Measurements from ENCODE around the gene SPAAR. TPM values are rescaled to one million over a fixed set of nuclear protein-coding genes. Genes with fewer than 3 reads are reported as not detected.
"Not testable (repeated sequence)": the region's sequence is repeated elsewhere in the genome, so short reads cannot be mapped to it uniquely, and the experiment has no call there.

Gene SPAAR
- polyA plus RNA-seq, 1 donor (not counting 4 experiments of a cell fraction or from before 2014, with no cell fraction given): not detected

GRCh38 chr9:35896570-35896969 lies 12.7 kb upstream of the SPAAR start:
- Histone ChIP-seq H2AFZ (ENCODE audit: control insufficient read depth, low read length) (no peak overlapping the region), H3K9ac (ENCODE audit: control insufficient read depth, extremely low read depth, insufficient read depth, low read length) (no peak overlapping the region), H4K20me1 (ENCODE audit: control insufficient read depth, extremely low read depth, insufficient read depth, low read length) (no peaks in the 10 kb centered on the region), H3K4me3 (ENCODE audit: control insufficient read depth in 2 of 3, extremely low read depth in 1 of 3, insufficient read depth in 2 of 3, low read depth in 1 of 3, low read length in 3 of 3) (no peak overlapping the region), H3K36me3 (ENCODE audit: control insufficient read depth in 2 of 2, extremely low read depth in 1 of 2, insufficient read depth in 2 of 2, low read length in 2 of 2) (no peaks in the 10 kb centered on the region), H3K4me2 (ENCODE audit: control insufficient read depth, extremely low read depth, insufficient read depth, low read depth, low read length) (no peak overlapping the region), H3K27ac (ENCODE audit: control insufficient read depth, insufficient read depth, low read length) (no peak overlapping the region), H3K9me3 (ENCODE audit: control insufficient read depth, low read depth, low read length) (no peaks in the 10 kb centered on the region), H3K79me2 (ENCODE audit: control insufficient read depth, insufficient read depth, low read length) (no peaks in the 10 kb centered on the region), H3K9me1 (ENCODE audit: control insufficient read depth, extremely low read depth, insufficient read depth, low read length) (no peaks in the 10 kb centered on the region), H3K27me3 (ENCODE audit: control insufficient read depth, extremely low read depth, insufficient read depth, low read length) (no peaks in the 10 kb centered on the region), H3K4me1 (ENCODE audit: control insufficient read depth, extremely low read depth, insufficient read depth, low read length) (no peaks in the 10 kb centered on the region)
- TF ChIP-seq EZH2 (IDR thresholded peaks at IDR 0.05; ENCODE audit: low read length): no peak
- TF ChIP-seq CTCF (optimal IDR thresholded peaks at IDR 0.05 in 1 of 3, IDR thresholded peaks at IDR 0.05 in 1 of 3, conservative IDR thresholded peaks at IDR 0.05 in 1 of 3; ENCODE audit: extremely low read depth in 1 of 3, insufficient read depth in 2 of 3, low read length in 3 of 3): no peak
- dilution Hi-C loops (cut with MboI; ENCODE audit: extremely low pct_ligation_motif_present, low sequenced_read_pairs): no loop called here
- DNase-seq (ENCODE audit: low read depth, low spot score) (no peak), FAIRE-seq (no peak)

- FAIRE-seq; dilution Hi-C loops (cut with MboI; ENCODE audit: extremely low pct_ligation_motif_present, low sequenced_read_pairs); H3K79me2 ChIP-seq (ENCODE audit: control insufficient read depth, insufficient read depth, low read length): not testable (repeated sequence)
Measured at GRCh38 chr9:35897376-35898099, 11.8 kb upstream of the SPAAR start.

GRCh38 chr9:35898337-35898736 lies 11.0 kb upstream of the SPAAR start:
- no peak for DNase-seq (ENCODE audit: low read depth, low spot score)
- no peaks in the 10 kb centered on the region for H3K36me3 ChIP-seq (ENCODE audit: control insufficient read depth in 2 of 2, extremely low read depth in 1 of 2, insufficient read depth in 2 of 2, low read length in 2 of 2)
- H4K20me1 ChIP-seq (ENCODE audit: control insufficient read depth, extremely low read depth, insufficient read depth, low read length): no peaks in the 10 kb centered on the region
- TF ChIP-seq CTCF (optimal IDR thresholded peaks at IDR 0.05 in 1 of 3, IDR thresholded peaks at IDR 0.05 in 1 of 3, conservative IDR thresholded peaks at IDR 0.05 in 1 of 3; ENCODE audit: extremely low read depth in 1 of 3, insufficient read depth in 2 of 3, low read length in 3 of 3) (no peak), EZH2 (IDR thresholded peaks at IDR 0.05; ENCODE audit: low read length) (no peak)
- no peak overlapping the region for H2AFZ ChIP-seq (ENCODE audit: control insufficient read depth, low read length)
- H3K9me1 ChIP-seq (ENCODE audit: control insufficient read depth, extremely low read depth, insufficient read depth, low read length): no peaks in the 10 kb centered on the region
- H3K4me3 ChIP-seq (ENCODE audit: control insufficient read depth in 2 of 3, extremely low read depth in 1 of 3, insufficient read depth in 2 of 3, low read depth in 1 of 3, low read length in 3 of 3): no peak overlapping the region
- H3K4me1 ChIP-seq (ENCODE audit: control insufficient read depth, extremely low read depth, insufficient read depth, low read length): no peaks in the 10 kb centered on the region
- no peak for FAIRE-seq
- no peaks in the 10 kb centered on the region for H3K27me3 ChIP-seq (ENCODE audit: control insufficient read depth, extremely low read depth, insufficient read depth, low read length)
- H3K9ac ChIP-seq (ENCODE audit: control insufficient read depth, extremely low read depth, insufficient read depth, low read length): no peak overlapping the region
- no peaks in the 10 kb centered on the region for H3K79me2 ChIP-seq (ENCODE audit: control insufficient read depth, insufficient read depth, low read length)
- no peak overlapping the region for H3K4me2 ChIP-seq (ENCODE audit: control insufficient read depth, extremely low read depth, insufficient read depth, low read depth, low read length)
- dilution Hi-C loops (cut with MboI; ENCODE audit: extremely low pct_ligation_motif_present, low sequenced_read_pairs): no loop called here
- H3K9me3 ChIP-seq (ENCODE audit: control insufficient read depth, low read depth, low read length): no peaks in the 10 kb centered on the region
- H3K27ac ChIP-seq (ENCODE audit: control insufficient read depth, insufficient read depth, low read length): no peak overlapping the region

More at GRCh38 chr9:35897376-35898099, 11.8 kb upstream of the SPAAR start:
- H3K27ac ChIP-seq (ENCODE audit: control insufficient read depth, insufficient read depth, low read length); H2AFZ ChIP-seq (ENCODE audit: control insufficient read depth, low read length); H3K27me3 ChIP-seq (ENCODE audit: control insufficient read depth, extremely low read depth, insufficient read depth, low read length); H3K36me3 ChIP-seq (ENCODE audit: control insufficient read depth in 2 of 2, extremely low read depth in 1 of 2, insufficient read depth in 2 of 2, low read length in 2 of 2); H3K4me1 ChIP-seq (ENCODE audit: control insufficient read depth, extremely low read depth, insufficient read depth, low read length); H3K9ac ChIP-seq (ENCODE audit: control insufficient read depth, extremely low read depth, insufficient read depth, low read length); H3K9me1 ChIP-seq (ENCODE audit: control insufficient read depth, extremely low read depth, insufficient read depth, low read length); DNase-seq (ENCODE audit: low read depth, low spot score); H3K4me2 ChIP-seq (ENCODE audit: control insufficient read depth, extremely low read depth, insufficient read depth, low read depth, low read length); H4K20me1 ChIP-seq (ENCODE audit: control insufficient read depth, extremely low read depth, insufficient read depth, low read length); H3K9me3 ChIP-seq (ENCODE audit: control insufficient read depth, low read depth, low read length); H3K4me3 ChIP-seq (ENCODE audit: control insufficient read depth in 2 of 3, extremely low read depth in 1 of 3, insufficient read depth in 2 of 3, low read depth in 1 of 3, low read length in 3 of 3): not testable (repeated sequence)
